HCT116 (cell line): ENCODE data around the gene C1orf141. TPM values are rescaled to one million over a fixed set of nuclear protein-coding genes. Genes with fewer than 3 reads are reported as not detected.

ENCODE experiments used
- ATAC-seq: fragments of 200-7000 bp; cut with Tn5 transposase; 2 replicates; pipeline ENCODE4 v1.9.1; 2020; ENCODE audit warnings: mild to moderate bottlenecking, moderate library complexity
- BruUV-seq: library from RNA; stranded (reverse); fragments of 400-500 nt; replicated peaks from 2 replicates; lab custom pipeline; 2021; lab: Mats Ljungman, UMichigan
- CTCF ChIA-PET: fragments of 300-600 bp; sonication (Branson Sonifier 250); formaldehyde crosslinking; loops from one replicate; lab custom pipeline; 2021; ENCODE audit warnings: antibody characterized with exemption; lab: Charles Lee
- POLR2A ChIA-PET: fragments of 300-600, 350-600 bp; sonication (Branson Sonifier 250); formaldehyde crosslinking; loops from one replicate; lab custom pipeline; 2021; ENCODE audit warnings: antibody characterized with exemption; lab: Charles Lee
- RAD21 ChIA-PET, 2 experiments: fragments of 300-600 bp; sonication (Branson Sonifier 250); formaldehyde crosslinking; loops; one replicate each; lab custom pipeline; 2023; ENCODE audit warnings: low total read pairs in 2 of 2; ENCODE audit not compliant: uncharacterized antibody in 2 of 2, unreplicated experiment in 2 of 2, low non-redundant PET in 1 of 2; lab: Charles Lee
- DNase-seq: peaks from one replicate; pipeline ENCODE4 v3.0.0-alpha.2; 2010; ENCODE audit warnings: low read depth, low spot score
- H2AFZ ChIP-seq: fragments of 200-600 bp; shearing (Covaris generic), sonication (generic); 2 replicates; pipeline ENCODE4 v1.6.1; 2017; ENCODE audit warnings: low read depth, mixed run types, mixed read lengths, antibody characterized with exemption, low read length; ENCODE audit not compliant: poor library complexity, severe bottlenecking
- H3K27ac ChIP-seq: 2 replicates; pipeline ENCODE4 v1.5.1; 2012; ENCODE audit warnings: low read depth, low read length
- H3K27me3 ChIP-seq: fragments of 200-600 bp; sonication (generic); 2 replicates; pipeline ENCODE4 v1.6.1; 2016; ENCODE audit warnings: mixed run types, low read length, mixed read lengths; ENCODE audit not compliant: insufficient read depth
- H3K36me3 ChIP-seq, 2 experiments: fragments of 200-500 bp in 1 of 2; fragments of 200-600 bp in 1 of 2; sonication (Bioruptor generic) in 1 of 2; sonication (generic) in 1 of 2; 2 replicates each; pipeline versions ENCODE4 v1.5.1 to v1.6.1; 2014 to 2016; ENCODE audit warnings: low read length in 2 of 2, inconsistent platforms in 1 of 2, mixed read lengths in 1 of 2, mixed run types in 1 of 2; ENCODE audit not compliant: insufficient read depth in 2 of 2, control insufficient read depth in 1 of 2
- H3K4me1 ChIP-seq, 2 experiments: fragments of 200-600 bp in 1 of 2; sonication (generic) in 1 of 2; 2 replicates each; pipeline versions ENCODE4 v1.5.1 to v1.6.1; 2012 to 2017; ENCODE audit warnings: low read length in 2 of 2, inconsistent platforms in 1 of 2, mild to moderate bottlenecking in 1 of 2, mixed read lengths in 1 of 2, mixed run types in 1 of 2, moderate library complexity in 1 of 2; ENCODE audit not compliant: insufficient read depth in 2 of 2, control insufficient read depth in 1 of 2
- H3K4me2 ChIP-seq: fragments of 200-600 bp; sonication (generic); 2 replicates; pipeline ENCODE4 v1.6.1; 2017; ENCODE audit warnings: mixed run types, low read length, mixed read lengths
- H3K4me3 ChIP-seq, 2 experiments: fragments of 200-600 bp in 1 of 2; sonication (generic) in 1 of 2; replicated peaks in 1 of 2; 2 replicates each; pipeline ENCODE4 v1.5.1; 2011 to 2016; ENCODE audit warnings: low read length in 2 of 2, control low read depth in 1 of 2, low read depth in 1 of 2, mild to moderate bottlenecking in 1 of 2, mixed read lengths in 1 of 2, mixed run types in 1 of 2
- H3K79me2 ChIP-seq: fragments of 200-600 bp; sonication (generic); 2 replicates; pipeline ENCODE4 v1.6.1; 2017; ENCODE audit warnings: mild to moderate bottlenecking, mixed run types, low read length, moderate library complexity, mixed read lengths; ENCODE audit not compliant: insufficient read depth
- H3K9ac ChIP-seq: fragments of 200-600 bp; sonication (generic); 2 replicates; pipeline ENCODE4 v1.6.1; 2016; ENCODE audit warnings: low read length, mixed read lengths
- H3K9me2 ChIP-seq: fragments of 200-600 bp; sonication (generic), shearing (Covaris generic); 2 replicates; pipeline ENCODE4 v1.6.1; 2017; ENCODE audit warnings: mixed run types, mild to moderate bottlenecking, moderate library complexity; ENCODE audit not compliant: insufficient read depth
- H3K9me3 ChIP-seq, 2 experiments: fragments of 200-500 bp in 1 of 2; fragments of 200-600 bp in 1 of 2; sonication (Bioruptor generic) in 1 of 2; sonication (generic) in 1 of 2; 2 replicates each; pipeline ENCODE4 v1.6.1; 2014 to 2017; ENCODE audit warnings: low read length in 2 of 2, mixed read lengths in 2 of 2, inconsistent platforms in 1 of 2, low read depth in 1 of 2, mild to moderate bottlenecking in 1 of 2, mixed run types in 1 of 2, moderate library complexity in 1 of 2; ENCODE audit not compliant: control insufficient read depth in 1 of 2, insufficient read depth in 1 of 2
- H4K20me1 ChIP-seq: fragments of 200-600 bp; sonication (generic), shearing (Covaris generic); 2 replicates; pipeline ENCODE4 v1.6.1; 2017; ENCODE audit warnings: mixed run types, mild to moderate bottlenecking, moderate library complexity; ENCODE audit not compliant: insufficient read depth
- ELF1 ChIP-seq: IDR thresholded peaks from 2 replicates; pipeline ENCODE4 v1.6.1; 2012; ENCODE audit warnings: low read depth, borderline replicate concordance
- EZH2 ChIP-seq: fragments of 200-600 bp; sonication (generic); IDR thresholded peaks from 2 replicates; pipeline ENCODE4 v1.6.1; 2017; ENCODE audit warnings: antibody characterized with exemption, mixed run types
- REST ChIP-seq: IDR thresholded peaks from 2 replicates; pipeline ENCODE4 v1.6.1; 2012; ENCODE audit warnings: low read depth
- SRF ChIP-seq: IDR thresholded peaks from 2 replicates; pipeline ENCODE4 v1.6.1; 2012; ENCODE audit warnings: low read depth
- ZBTB33 ChIP-seq: IDR thresholded peaks from 2 replicates; pipeline ENCODE4 v1.6.1; 2011; ENCODE audit warnings: mild to moderate bottlenecking, low read length, moderate library complexity; ENCODE audit not compliant: insufficient replicate concordance; ENCODE audit errors: extremely low read depth
- ZNF274 ChIP-seq: fragments of 200-500 bp; sonication (Bioruptor generic); IDR thresholded peaks from 2 replicates; pipeline ENCODE4 v1.6.1; 2014; ENCODE audit warnings: mild to moderate bottlenecking, low read depth, low read length, inconsistent platforms
- intact Hi-C: fragments of 100-400 bp; cut with micrococcal nuclease; formaldehyde crosslinking; loops from 2 replicates; pipeline ENCODE4 v1.10.0; 2022
- total RNA-seq: library from RNA; stranded (reverse); gene quantifications from one replicate; pipeline ENCODE4 v1.2.1, GENCODE V29; 2021; ENCODE audit not compliant: unreplicated experiment
- TF ChIP-seq, protein P1 (sequence below): IDR thresholded peaks from 2 replicates; pipeline ENCODE4 v1.6.1; 2012

Gene C1orf141
- total RNA-seq, 1 experiment from 2014 or later, result not detected

DNA sequence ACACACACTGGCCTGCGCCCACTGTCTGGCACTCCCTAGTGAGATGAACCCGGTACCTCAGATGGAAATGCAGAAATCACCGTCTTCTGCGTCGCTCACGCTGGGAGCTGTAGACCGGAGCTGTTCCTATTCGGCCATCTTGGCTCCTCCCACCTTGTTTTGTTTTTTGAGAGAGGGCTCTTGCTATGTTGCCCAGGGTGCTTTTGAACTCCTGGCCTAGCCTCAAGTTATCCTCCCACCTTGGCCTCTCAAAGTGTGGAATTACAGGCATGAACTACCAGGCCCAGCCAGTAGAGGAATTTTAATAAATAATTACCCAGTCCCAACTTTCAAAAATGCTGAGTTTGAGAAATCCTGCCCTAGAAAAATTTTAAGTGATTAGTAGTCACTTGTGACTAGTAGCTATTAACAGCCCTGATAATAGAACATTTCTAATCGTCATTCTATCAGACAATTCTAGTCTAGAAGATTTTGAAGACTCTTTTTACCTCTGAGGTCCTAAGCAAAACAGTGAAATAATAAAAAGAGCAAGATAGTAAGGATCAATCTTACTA lies 49.9 kb downstream of the C1orf141 start:
- POLR2A ChIA-PET, result no interaction called here
- Histone ChIP-seq H3K9me2 (no peaks in the 10 kb centered on the region), H3K79me2 (no peaks in the 10 kb centered on the region), H3K9ac (no peak overlapping the region), H2AFZ (no peak overlapping the region), H4K20me1 (no peaks in the 10 kb centered on the region), H3K36me3 (no peaks in the 10 kb centered on the region), H3K4me1 (no peaks in the 10 kb centered on the region), H3K27me3 (no peaks in the 10 kb centered on the region), H3K27ac (no peak overlapping the region), H3K4me2 (no peak overlapping the region), H3K4me3 (no peak overlapping the region), H3K9me3 (no peaks in the 10 kb centered on the region)
- RAD21 ChIA-PET, result no interaction called here
- intact Hi-C loops, result no loop called here
- no peak for ATAC-seq
- DNase-seq, result no peak
- CTCF ChIA-PET, result no interaction called here
- no peak for TF ChIP-seq REST
- no peak for TF ChIP-seq ELF1
- TF ChIP-seq ZBTB33, result no peak
- no peak for TF ChIP-seq EZH2
- no peak for TF ChIP-seq SRF
- TF ChIP-seq ZNF274, result no peak
- TF ChIP-seq, protein P1, sequence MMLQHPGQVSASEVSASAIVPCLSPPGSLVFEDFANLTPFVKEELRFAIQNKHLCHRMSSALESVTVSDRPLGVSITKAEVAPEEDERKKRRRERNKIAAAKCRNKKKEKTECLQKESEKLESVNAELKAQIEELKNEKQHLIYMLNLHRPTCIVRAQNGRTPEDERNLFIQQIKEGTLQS, result no peak
- no TSS peak for BruUV-seq
